Transverse colon (tissue), 4 donors: ENCODE data around the gene GRIA4. TPM values are rescaled to one million over a fixed set of nuclear protein-coding genes. Genes with fewer than 3 reads are reported as not detected.

Experiments
- DNase-seq: peaks from one replicate; pipeline ENCODE4 v3.0.0-alpha.2; 2019
- H3K27ac ChIP-seq, 4 donors: fragments of 200-600 bp; sonication (generic); 2 replicates each; pipeline ENCODE4 v1.5.1; 2016 to 2018; ENCODE audit warnings: inconsistent platforms in 4 of 4
- H3K27me3 ChIP-seq: fragments of 200-600 bp; sonication (generic); 2 replicates; pipeline ENCODE4 v1.5.1; 2017; ENCODE audit warnings: inconsistent platforms
- H3K36me3 ChIP-seq, 4 donors: fragments of 200-600 bp; sonication (generic); 2 replicates each; pipeline ENCODE4 v1.5.1; 2017 to 2019; ENCODE audit warnings: inconsistent platforms in 4 of 4
- H3K4me1 ChIP-seq, 4 donors: fragments of 200-600 bp; sonication (generic); 2 replicates each; pipeline ENCODE4 v1.5.1; 2017 to 2020; ENCODE audit warnings: inconsistent platforms in 4 of 4
- H3K4me3 ChIP-seq, 4 donors: fragments of 200-600 bp; sonication (generic); 1 replicate in 1 of 4; 2 replicates in 3 of 4; pipeline versions ENCODE4 v1.5.1 to v1.6.1; 2017 to 2019; ENCODE audit warnings: inconsistent platforms in 4 of 4
- H3K9me3 ChIP-seq, 2 donors: fragments of 200-600 bp; sonication (generic); 2 replicates each; pipeline ENCODE4 v1.5.1; 2017 to 2019; ENCODE audit warnings: inconsistent platforms in 2 of 2
- EP300 ChIP-seq: sonication (generic); formaldehyde crosslinking; IDR thresholded peaks from one replicate; pipeline ENCODE4 v1.6.1; 2017; ENCODE audit warnings: antibody characterized with exemption, low read depth
- POLR2A ChIP-seq: fragments of 450-650 bp; IDR thresholded peaks from one replicate; pipeline ENCODE4 v1.6.1; 2016; ENCODE audit warnings: antibody characterized with exemption, mild to moderate bottlenecking, moderate library complexity
- POLR2AphosphoS5 ChIP-seq, 3 donors: sonication (generic); formaldehyde crosslinking; IDR thresholded peaks; one replicate each; pipeline ENCODE4 v1.6.1; 2016; ENCODE audit warnings: antibody characterized with exemption in 3 of 3
- WGBS, 2 donors: methylation state at CpG; one replicate each; pipeline ENCODE4 v1.1.5; 2018; ENCODE audit warnings: low coverage in 1 of 2; 5-methylcytosine and 5-hydroxymethylcytosine counted together
- in situ Hi-C, 4 donors: fragments of 200-750 bp; cut with MboI; loops; one replicate each; pipeline versions ENCODE4 v1.15.0 to v1.15.1; 2017; ENCODE audit warnings: low sequenced_read_pairs in 3 of 4, low pct_ligation_motif_present in 1 of 4, low pct_unique_long_range_greater_than_20kb in 1 of 4
- intact Hi-C: fragments of 100-400 bp; cut with DNase I; formaldehyde crosslinking; loops from one replicate; pipeline ENCODE4 v1.15.1; 2023; ENCODE audit warnings: low total_unique reads
- total RNA-seq, 4 donors: library from RNA; depleted of rRNA; stranded (reverse); fragments of >200 nt; gene quantifications; one replicate each; pipeline ENCODE4 v1.1.0, GENCODE V29; 2016
- TF ChIP-seq, protein P1 (sequence below), 5 experiments: fragments of 200-600 bp in 3 of 5; fragments of 450-650 bp in 2 of 5; sonication (generic) in 3 of 5; IDR thresholded peaks; 1 replicate in 2 of 5; 2 replicates in 3 of 5; pipeline ENCODE4 v1.5.1; 2016 to 2017; ENCODE audit warnings: antibody characterized with exemption in 5 of 5, inconsistent platforms in 3 of 5, mild to moderate bottlenecking in 2 of 5, moderate library complexity in 1 of 5

GRIA4 gene
- total RNA-seq, 4 donors from 2014 or later = 0.79 to 2.4 (median 1.4) TPM; not detected in 1

DNA sequence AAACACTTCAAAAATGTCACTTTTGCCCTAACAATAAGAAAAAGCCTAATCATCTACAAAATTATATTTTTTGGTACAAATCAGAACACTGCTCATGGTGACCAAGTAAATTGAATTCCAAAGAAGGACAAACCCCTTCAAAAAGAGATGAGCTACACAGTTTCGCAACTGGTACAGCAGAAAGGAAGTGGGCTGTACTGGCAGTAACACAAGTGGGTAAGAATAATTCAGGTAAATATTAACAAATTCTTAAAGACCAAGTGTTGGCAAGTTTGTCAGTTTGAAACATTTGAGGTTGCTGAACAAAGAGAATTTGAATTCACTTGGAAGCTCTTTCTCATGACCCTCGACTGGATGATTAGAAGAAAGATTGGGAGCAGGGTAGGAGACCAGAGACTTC lies 376.7 kb downstream of the GRIA4 start:
- in situ Hi-C loops = no loop called here
- Histone ChIP-seq H3K36me3 (no peaks in the 10 kb centered on the region), H3K4me1 (no peaks in the 10 kb centered on the region), H3K4me3 (no peak overlapping the region), H3K27ac (no peak overlapping the region), H3K27me3 (no peaks in the 10 kb centered on the region), H3K9me3 (no peaks in the 10 kb centered on the region)
- no peak for DNase-seq
- no peak for TF ChIP-seq POLR2AphosphoS5 (IDR thresholded peaks at IDR 0.05)
- no peak for TF ChIP-seq POLR2A
- TF ChIP-seq, protein P1, sequence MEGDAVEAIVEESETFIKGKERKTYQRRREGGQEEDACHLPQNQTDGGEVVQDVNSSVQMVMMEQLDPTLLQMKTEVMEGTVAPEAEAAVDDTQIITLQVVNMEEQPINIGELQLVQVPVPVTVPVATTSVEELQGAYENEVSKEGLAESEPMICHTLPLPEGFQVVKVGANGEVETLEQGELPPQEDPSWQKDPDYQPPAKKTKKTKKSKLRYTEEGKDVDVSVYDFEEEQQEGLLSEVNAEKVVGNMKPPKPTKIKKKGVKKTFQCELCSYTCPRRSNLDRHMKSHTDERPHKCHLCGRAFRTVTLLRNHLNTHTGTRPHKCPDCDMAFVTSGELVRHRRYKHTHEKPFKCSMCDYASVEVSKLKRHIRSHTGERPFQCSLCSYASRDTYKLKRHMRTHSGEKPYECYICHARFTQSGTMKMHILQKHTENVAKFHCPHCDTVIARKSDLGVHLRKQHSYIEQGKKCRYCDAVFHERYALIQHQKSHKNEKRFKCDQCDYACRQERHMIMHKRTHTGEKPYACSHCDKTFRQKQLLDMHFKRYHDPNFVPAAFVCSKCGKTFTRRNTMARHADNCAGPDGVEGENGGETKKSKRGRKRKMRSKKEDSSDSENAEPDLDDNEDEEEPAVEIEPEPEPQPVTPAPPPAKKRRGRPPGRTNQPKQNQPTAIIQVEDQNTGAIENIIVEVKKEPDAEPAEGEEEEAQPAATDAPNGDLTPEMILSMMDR (IDR thresholded peaks at IDR 0.05) = no peak
- no peak for TF ChIP-seq EP300
- WGBS, 2 donors = 80 to 81% methylated on average over 2 of the region's 2 CpGs
- intact Hi-C loops = no loop called here

DNA sequence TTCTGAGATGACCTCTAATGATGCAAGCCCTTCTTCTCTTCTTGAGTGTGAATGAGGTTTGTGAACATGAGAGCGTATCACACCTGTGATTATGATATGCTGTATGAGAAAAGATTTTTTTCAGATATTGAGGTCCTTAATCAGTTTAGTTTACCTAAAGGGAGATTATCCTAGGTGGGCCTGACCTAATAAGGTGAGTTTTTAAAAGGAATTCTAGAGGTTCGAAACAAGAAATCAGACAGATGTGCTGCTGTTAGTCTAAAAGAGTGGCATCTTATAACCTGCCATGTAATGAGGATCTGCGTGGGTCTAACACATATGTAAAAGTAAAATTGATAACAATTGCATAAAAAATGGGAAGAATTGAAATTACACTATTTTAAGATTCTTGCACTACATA lies 378.3 kb downstream of the GRIA4 start:
- no peaks in the 10 kb centered on the region for H3K4me1 ChIP-seq
- in situ Hi-C loops (no loop called here), intact Hi-C loops (no loop called here)
- 92 to 94% methylated on average over 3 of the region's 3 CpGs for WGBS, 2 donors
- DNase-seq = no peak
- H3K36me3 ChIP-seq = no peaks in the 10 kb centered on the region
- H3K27me3 ChIP-seq = no peaks in the 10 kb centered on the region
- TF ChIP-seq EP300 (no peak), POLR2AphosphoS5 (IDR thresholded peaks at IDR 0.05) (no peak), POLR2A (no peak)
- TF ChIP-seq, protein P1 (IDR thresholded peaks at IDR 0.05) = no peak
- H3K4me3 ChIP-seq = no peak overlapping the region
- H3K9me3 ChIP-seq = no peaks in the 10 kb centered on the region
- H3K27ac ChIP-seq = no peak overlapping the region

DNA sequence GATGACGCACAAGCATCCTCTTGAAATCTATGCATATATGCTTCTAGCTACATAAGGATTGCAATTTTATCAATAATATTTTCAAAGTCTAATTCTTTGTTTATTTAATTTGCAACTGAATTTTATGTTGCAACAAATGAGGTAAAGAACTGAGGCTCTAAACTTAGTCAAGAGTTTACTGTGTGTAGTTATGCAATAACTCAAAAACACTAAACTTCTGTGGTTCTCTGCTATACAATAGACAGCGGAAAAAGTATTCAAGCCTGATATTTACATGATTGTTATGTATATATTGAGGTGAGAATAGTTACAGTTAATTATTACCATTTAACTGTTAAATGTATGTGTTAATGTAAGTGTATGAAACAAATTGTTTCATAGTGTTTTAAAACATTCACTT lies 379.3 kb downstream of the GRIA4 start:
- Histone ChIP-seq H3K27me3 (no peaks in the 10 kb centered on the region), H3K36me3 (peaks cover 0 to 4% (median 0%) of the 10 kb centered on the region in 4 donors), H3K4me1 (no peaks in the 10 kb centered on the region), H3K27ac (no peak overlapping the region), H3K4me3 (no peak overlapping the region), H3K9me3 (no peaks in the 10 kb centered on the region)
- intact Hi-C loops (no loop called here), in situ Hi-C loops (no loop called here)
- WGBS, 2 donors = 89 to 94% methylated on average over 2 of the region's 2 CpGs
- TF ChIP-seq POLR2AphosphoS5 (IDR thresholded peaks at IDR 0.05) (no peak), POLR2A (no peak), EP300 (no peak)
- TF ChIP-seq, protein P1 (IDR thresholded peaks at IDR 0.05) = no peak
- no peak for DNase-seq

DNA sequence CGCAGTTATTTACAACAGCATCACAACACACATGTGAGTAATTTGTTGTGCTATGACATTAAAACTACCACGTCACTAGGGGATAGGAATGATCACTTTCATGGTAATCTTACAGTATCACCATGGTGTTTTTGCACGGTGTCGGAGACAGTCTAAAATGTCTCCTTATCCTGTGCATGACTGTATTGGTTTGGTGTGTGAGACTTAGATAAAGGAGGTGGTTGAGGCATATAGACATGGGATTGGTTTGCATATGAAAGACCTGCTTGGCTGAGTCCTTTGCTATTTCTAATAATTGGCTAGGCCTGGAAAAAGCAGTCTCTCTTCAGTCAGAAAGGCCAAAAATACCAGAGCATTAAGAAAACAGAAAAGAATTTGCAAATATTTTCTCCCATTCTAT lies 382.0 kb downstream of the GRIA4 start:
- peaks cover 0 to 15% (median 0%) of the 10 kb centered on the region in 4 donors for H3K36me3 ChIP-seq
- no peaks in the 10 kb centered on the region for H3K4me1 ChIP-seq
- no peak overlapping the region for H3K27ac ChIP-seq
- H3K4me3 ChIP-seq = no peak overlapping the region
- no peak for DNase-seq
- H3K27me3 ChIP-seq = no peaks in the 10 kb centered on the region
- WGBS, 2 donors = 95 to 100% methylated on average over 3 to 4 of the region's 4 CpGs
- intact Hi-C loops (no loop called here), in situ Hi-C loops (no loop called here)
- H3K9me3 ChIP-seq = no peaks in the 10 kb centered on the region
- TF ChIP-seq, protein P1 (IDR thresholded peaks at IDR 0.05) = no peak
- TF ChIP-seq POLR2A (no peak), POLR2AphosphoS5 (IDR thresholded peaks at IDR 0.05) (no peak), EP300 (no peak)
